AG04450 (cell line): ENCODE measurements around the gene NPAS1. TPM values are rescaled to one million over a fixed set of nuclear protein-coding genes. Genes with fewer than 3 reads are reported as not detected.

ENCODE experiments used
- CTCF ChIA-PET: fragments of 300-600, 350-600 bp; formaldehyde crosslinking; extraction: SDS; loops from one replicate; lab custom pipeline; 2022; ENCODE audit warnings: antibody characterized with exemption, inconsistent platforms; lab: Charles Lee
- POLR2A ChIA-PET: fragments of 350-600 bp; formaldehyde crosslinking; extraction: SDS; loops from one replicate; lab custom pipeline; 2021; ENCODE audit warnings: antibody characterized with exemption, inconsistent platforms; lab: Yijun Ruan, JAX
- DNase-seq: peaks from one replicate; pipeline ENCODE4 v3.0.0-alpha.2; 2011; ENCODE audit warnings: low read depth, low spot score
- H3K27ac ChIP-seq: one replicate; pipeline ENCODE4 v1.5.1; 2012; ENCODE audit warnings: low read depth, low read length, control low read depth
- H3K27me3 ChIP-seq: one replicate; pipeline ENCODE4 v1.6.0; 2012; ENCODE audit warnings: low read length; ENCODE audit not compliant: control insufficient read depth, insufficient read depth
- H3K4me3 ChIP-seq: 2 replicates; pipeline ENCODE4 v1.5.1; 2011; ENCODE audit warnings: mild to moderate bottlenecking, low read depth, low read length, control low read depth
- H3K9me3 ChIP-seq: 2 replicates; pipeline ENCODE4 v1.5.1; 2012; ENCODE audit warnings: low read length; ENCODE audit not compliant: control insufficient read depth, insufficient read depth
- CTCF ChIP-seq: IDR thresholded peaks from 2 replicates; pipeline ENCODE4 v1.5.1; 2011; ENCODE audit warnings: low read depth, low read length, control low read depth, inconsistent platforms
- polyA plus RNA-seq: library from polyadenylated mRNA; depleted of rRNA; stranded (reverse); fragments of >200 nt; gene quantifications from 2 replicates; pipeline ENCODE4 v1.2.3, GENCODE V29; 2011

NPAS1 gene
- polyA plus RNA-seq, 1 experiment, result 0.30 TPM

- no peaks in the 10 kb centered on the region for H3K27me3 ChIP-seq
Measured at GRCh38 chr19:47000373-47000772, 19.3 kb upstream of the NPAS1 start.

GRCh38 chr19:47001584-47001983, 18.1 kb upstream of the NPAS1 start:
- Histone ChIP-seq H3K27me3 (no peaks in the 10 kb centered on the region), H3K4me3 (no peak overlapping the region), H3K27ac (no peak overlapping the region), H3K9me3 (peaks cover 8% of the 10 kb centered on the region)
- ChIA-PET POLR2A (no interaction called here), CTCF (interaction anchor here (0.5 to 3.2 kb wide), 3 partner anchors 10 to 124 kb away, joined by 5 to 14 read pairs (median 11); no protein-coding TSS in a partner anchor)
- DNase-seq, result no peak
- no peak for TF ChIP-seq CTCF

More at GRCh38 chr19:47000373-47000772, 19.3 kb upstream of the NPAS1 start:
- no peak overlapping the region for H3K4me3 ChIP-seq
- POLR2A ChIA-PET, result no interaction called here
- peaks cover 3% of the 10 kb centered on the region; the same call in 1 of the 2 replicates for H3K9me3 ChIP-seq
- no peak overlapping the region for H3K27ac ChIP-seq
- CTCF ChIA-PET, result interaction anchor here (1.4 kb wide), 1 partner anchor 10 kb away, joined by 6 read pairs; no protein-coding TSS in a partner anchor
- DNase-seq, result no peak
- TF ChIP-seq CTCF, result no peak

- POLR2A ChIA-PET, result no interaction called here
- CTCF ChIA-PET, result interaction anchor here (1.9 to 3.2 kb wide), 2 partner anchors 11 kb away, joined by 11 to 14 read pairs; no protein-coding TSS in a partner anchor
- Histone ChIP-seq H3K27me3 (no peaks in the 10 kb centered on the region), H3K27ac (no peak overlapping the region), H3K9me3 (peaks cover 8% of the 10 kb centered on the region), H3K4me3 (no peak overlapping the region)
- DNase-seq, result no peak
- TF ChIP-seq CTCF, result no peak
Measured at GRCh38 chr19:47002106-47002766, 17.4 kb upstream of the NPAS1 start.

- no peak for DNase-seq
- H3K27ac ChIP-seq, result no peak overlapping the region
- ChIA-PET CTCF (interaction anchor here (0.6 to 3.2 kb wide), 3 partner anchors 10 to 101 kb away, joined by 3 to 14 read pairs (median 11); no protein-coding TSS in a partner anchor), POLR2A (no interaction called here)
- H3K4me3 ChIP-seq, result no peak overlapping the region
- no peak for TF ChIP-seq CTCF
- H3K9me3 ChIP-seq, result peaks cover 8% of the 10 kb centered on the region
- H3K27me3 ChIP-seq, result no peaks in the 10 kb centered on the region
Measured at GRCh38 chr19:47002853-47003610, 16.6 kb upstream of the NPAS1 start.
